GM18858 (cell line): ENCODE data around the gene ACOT7.

Experiments
- ATAC-seq: cut with Tn5 transposase; IDR thresholded peaks from one replicate; pipeline ENCODE4 v1.9.1; 2021; ENCODE audit not compliant: unreplicated experiment

Gene ACOT7

GRCh38 chr1:6348511-6349191 is 44.9 kb downstream of the ACOT7 start:
- ATAC-seq, result no peak

GRCh38 chr1:6347641-6348487 is 45.7 kb downstream of the ACOT7 start:
- ATAC-seq, result no peak

- ATAC-seq, result no peak
Measured at GRCh38 chr1:6345460-6345859, 48.1 kb downstream of the ACOT7 start.

- no peak for ATAC-seq
Measured at GRCh38 chr1:6345009-6345408, 48.6 kb downstream of the ACOT7 start.

- no peak for ATAC-seq
Measured at GRCh38 chr1:6343506-6344405, 49.8 kb downstream of the ACOT7 start.

GRCh38 chr1:6342056-6342455 is 51.5 kb downstream of the ACOT7 start:
- no peak for ATAC-seq

GRCh38 chr1:6338695-6339094 is 54.9 kb downstream of the ACOT7 start:
- ATAC-seq, result no peak

GRCh38 chr1:6336776-6337622 is 56.6 kb downstream of the ACOT7 start:
- no peak for ATAC-seq

GRCh38 chr1:6334261-6334993 is 59.1 kb downstream of the ACOT7 start:
- ATAC-seq, result no peak

GRCh38 chr1:6332821-6333220 is 60.7 kb downstream of the ACOT7 start:
- ATAC-seq, result no peak

GRCh38 chr1:6331543-6332273 is 61.9 kb downstream of the ACOT7 start:
- no peak for ATAC-seq

GRCh38 chr1:6330410-6330911 is 63.1 kb downstream of the ACOT7 start:
- no peak for ATAC-seq

GRCh38 chr1:6329851-6330250 is 63.7 kb downstream of the ACOT7 start:
- ATAC-seq, result no peak

GRCh38 chr1:6329396-6329795 is 64.2 kb downstream of the ACOT7 start:
- no peak for ATAC-seq

GRCh38 chr1:6328696-6329095 is 64.9 kb downstream of the ACOT7 start:
- no peak for ATAC-seq

GRCh38 chr1:6328091-6328490 is 65.5 kb downstream of the ACOT7 start:
- no peak for ATAC-seq

- no peak for ATAC-seq
Measured at GRCh38 chr1:6325482-6325881, 68.1 kb downstream of the ACOT7 start.

GRCh38 chr1:6322161-6322560 is 71.4 kb downstream of the ACOT7 start:
- ATAC-seq, result no peak

GRCh38 chr1:6321205-6321604 is 72.4 kb downstream of the ACOT7 start:
- ATAC-seq, result no peak
